H1 (cell line): ENCODE data around the gene GALNT2. TPM values are rescaled to one million over a fixed set of nuclear protein-coding genes. Genes with fewer than 3 reads are reported as not detected.

Source experiments
- BRCA1 ChIP-seq: IDR thresholded peaks from 2 replicates; pipeline ENCODE4 v1.6.1; 2012; ENCODE audit warnings: low read depth, low read length, improper control_type of control experiment
- HDAC2 ChIP-seq, 2 experiments: fragments of 300-600 bp in 1 of 2; sonication (generic) in 1 of 2; IDR thresholded peaks; 2 replicates each; pipeline ENCODE4 v1.6.1; 2011 to 2012; ENCODE audit warnings: low read depth in 2 of 2, low read length in 2 of 2, mild to moderate bottlenecking in 2 of 2, moderate library complexity in 2 of 2, borderline replicate concordance in 1 of 2, inconsistent platforms in 1 of 2
- SAP30 ChIP-seq: fragments of 300-600 bp; sonication (generic); IDR thresholded peaks from 2 replicates; pipeline ENCODE4 v1.7.1; 2012; ENCODE audit warnings: low read length, moderate library complexity, mild to moderate bottlenecking, inconsistent platforms; ENCODE audit not compliant: insufficient read depth, insufficient replicate concordance
- polyA plus RNA-seq, 7 experiments: library from polyadenylated mRNA; depleted of rRNA in 3 of 7; stranded (reverse) in 5 of 7; unstranded in 2 of 7; fragments of >200 nt in 5 of 7; fragments of 200-250 nt in 2 of 7; gene quantifications; 1 replicate in 5 of 7; 2 replicates in 1 of 7; 4 replicates in 1 of 7; pipeline versions ENCODE4 v1.2.1 to v1.2.3, GENCODE V29; 2011 to 2013; ENCODE audit warnings: missing spikeins in 2 of 7, mixed read lengths in 2 of 7
- total RNA-seq: library from RNA; stranded (reverse); fragmentation: NEBNext Ultra II Directional; extraction: Animal tissue kit (Norgen Biotek cat#: 25700); gene quantifications from 2 replicates; pipeline ENCODE4 v1.2.1, GENCODE V29; 2021
- TF ChIP-seq, protein P1 (sequence below): IDR thresholded peaks from 2 replicates; pipeline ENCODE4 v1.6.1; 2011; ENCODE audit warnings: low read depth, mild to moderate bottlenecking, low read length; ENCODE audit not compliant: insufficient read depth
- TF ChIP-seq, protein P2 (sequence below): fragments of 300-600 bp; sonication (generic); IDR thresholded peaks from 2 replicates; pipeline ENCODE4 v1.7.1; 2012; ENCODE audit warnings: low read length, moderate library complexity, mild to moderate bottlenecking, inconsistent platforms; ENCODE audit not compliant: insufficient replicate concordance

The GALNT2 gene
- total and polyA plus RNA-seq, 2 of the 8 experiments (the other 6 are each of a cell fraction or from before 2014, with no cell fraction given): 34.5 to 75.3 TPM

DNA sequence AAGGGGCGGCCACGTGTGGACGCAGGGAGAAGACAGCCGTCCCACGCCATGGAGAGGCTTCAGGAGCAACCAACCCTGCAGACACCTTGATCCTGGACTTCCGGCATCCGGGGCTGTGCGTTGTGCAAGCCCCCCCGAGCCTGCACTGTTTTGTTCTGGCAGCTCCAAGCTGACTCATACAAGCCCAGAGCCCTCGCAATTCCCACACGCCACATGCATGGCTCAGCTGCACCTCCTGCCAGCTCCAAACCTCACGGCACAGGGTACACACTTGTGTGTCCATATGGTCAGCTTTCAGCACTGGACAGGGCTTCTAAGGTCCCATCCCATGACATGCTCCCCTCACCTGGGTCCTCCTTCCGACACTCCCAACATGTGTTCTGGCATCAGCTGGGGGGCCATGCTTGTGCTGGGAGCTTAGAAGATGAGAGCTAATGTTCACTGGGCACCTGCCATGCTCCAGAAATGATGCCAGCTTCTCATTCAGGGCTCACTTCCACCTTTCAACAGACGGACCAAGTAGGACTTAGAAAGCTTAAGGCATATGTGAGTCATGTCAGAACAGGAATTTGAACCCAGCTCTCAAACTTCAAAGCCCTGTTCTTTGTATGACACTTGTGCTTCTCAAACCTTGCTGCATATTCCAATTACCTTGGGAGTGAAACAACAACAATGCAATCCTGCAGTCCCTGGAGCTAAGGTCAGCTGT is 221.8 kb downstream of the GALNT2 start (continued):
- TF ChIP-seq, protein P1, sequence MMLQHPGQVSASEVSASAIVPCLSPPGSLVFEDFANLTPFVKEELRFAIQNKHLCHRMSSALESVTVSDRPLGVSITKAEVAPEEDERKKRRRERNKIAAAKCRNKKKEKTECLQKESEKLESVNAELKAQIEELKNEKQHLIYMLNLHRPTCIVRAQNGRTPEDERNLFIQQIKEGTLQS: no peak
- no peak for TF ChIP-seq HDAC2 (IDR thresholded peaks at IDR 0.05; ENCODE audit: borderline replicate concordance in 1 of 2, low read depth in 2 of 2, low read length in 2 of 2)
- no peak for TF ChIP-seq SAP30
- no peak for TF ChIP-seq BRCA1
- TF ChIP-seq, protein P2, sequence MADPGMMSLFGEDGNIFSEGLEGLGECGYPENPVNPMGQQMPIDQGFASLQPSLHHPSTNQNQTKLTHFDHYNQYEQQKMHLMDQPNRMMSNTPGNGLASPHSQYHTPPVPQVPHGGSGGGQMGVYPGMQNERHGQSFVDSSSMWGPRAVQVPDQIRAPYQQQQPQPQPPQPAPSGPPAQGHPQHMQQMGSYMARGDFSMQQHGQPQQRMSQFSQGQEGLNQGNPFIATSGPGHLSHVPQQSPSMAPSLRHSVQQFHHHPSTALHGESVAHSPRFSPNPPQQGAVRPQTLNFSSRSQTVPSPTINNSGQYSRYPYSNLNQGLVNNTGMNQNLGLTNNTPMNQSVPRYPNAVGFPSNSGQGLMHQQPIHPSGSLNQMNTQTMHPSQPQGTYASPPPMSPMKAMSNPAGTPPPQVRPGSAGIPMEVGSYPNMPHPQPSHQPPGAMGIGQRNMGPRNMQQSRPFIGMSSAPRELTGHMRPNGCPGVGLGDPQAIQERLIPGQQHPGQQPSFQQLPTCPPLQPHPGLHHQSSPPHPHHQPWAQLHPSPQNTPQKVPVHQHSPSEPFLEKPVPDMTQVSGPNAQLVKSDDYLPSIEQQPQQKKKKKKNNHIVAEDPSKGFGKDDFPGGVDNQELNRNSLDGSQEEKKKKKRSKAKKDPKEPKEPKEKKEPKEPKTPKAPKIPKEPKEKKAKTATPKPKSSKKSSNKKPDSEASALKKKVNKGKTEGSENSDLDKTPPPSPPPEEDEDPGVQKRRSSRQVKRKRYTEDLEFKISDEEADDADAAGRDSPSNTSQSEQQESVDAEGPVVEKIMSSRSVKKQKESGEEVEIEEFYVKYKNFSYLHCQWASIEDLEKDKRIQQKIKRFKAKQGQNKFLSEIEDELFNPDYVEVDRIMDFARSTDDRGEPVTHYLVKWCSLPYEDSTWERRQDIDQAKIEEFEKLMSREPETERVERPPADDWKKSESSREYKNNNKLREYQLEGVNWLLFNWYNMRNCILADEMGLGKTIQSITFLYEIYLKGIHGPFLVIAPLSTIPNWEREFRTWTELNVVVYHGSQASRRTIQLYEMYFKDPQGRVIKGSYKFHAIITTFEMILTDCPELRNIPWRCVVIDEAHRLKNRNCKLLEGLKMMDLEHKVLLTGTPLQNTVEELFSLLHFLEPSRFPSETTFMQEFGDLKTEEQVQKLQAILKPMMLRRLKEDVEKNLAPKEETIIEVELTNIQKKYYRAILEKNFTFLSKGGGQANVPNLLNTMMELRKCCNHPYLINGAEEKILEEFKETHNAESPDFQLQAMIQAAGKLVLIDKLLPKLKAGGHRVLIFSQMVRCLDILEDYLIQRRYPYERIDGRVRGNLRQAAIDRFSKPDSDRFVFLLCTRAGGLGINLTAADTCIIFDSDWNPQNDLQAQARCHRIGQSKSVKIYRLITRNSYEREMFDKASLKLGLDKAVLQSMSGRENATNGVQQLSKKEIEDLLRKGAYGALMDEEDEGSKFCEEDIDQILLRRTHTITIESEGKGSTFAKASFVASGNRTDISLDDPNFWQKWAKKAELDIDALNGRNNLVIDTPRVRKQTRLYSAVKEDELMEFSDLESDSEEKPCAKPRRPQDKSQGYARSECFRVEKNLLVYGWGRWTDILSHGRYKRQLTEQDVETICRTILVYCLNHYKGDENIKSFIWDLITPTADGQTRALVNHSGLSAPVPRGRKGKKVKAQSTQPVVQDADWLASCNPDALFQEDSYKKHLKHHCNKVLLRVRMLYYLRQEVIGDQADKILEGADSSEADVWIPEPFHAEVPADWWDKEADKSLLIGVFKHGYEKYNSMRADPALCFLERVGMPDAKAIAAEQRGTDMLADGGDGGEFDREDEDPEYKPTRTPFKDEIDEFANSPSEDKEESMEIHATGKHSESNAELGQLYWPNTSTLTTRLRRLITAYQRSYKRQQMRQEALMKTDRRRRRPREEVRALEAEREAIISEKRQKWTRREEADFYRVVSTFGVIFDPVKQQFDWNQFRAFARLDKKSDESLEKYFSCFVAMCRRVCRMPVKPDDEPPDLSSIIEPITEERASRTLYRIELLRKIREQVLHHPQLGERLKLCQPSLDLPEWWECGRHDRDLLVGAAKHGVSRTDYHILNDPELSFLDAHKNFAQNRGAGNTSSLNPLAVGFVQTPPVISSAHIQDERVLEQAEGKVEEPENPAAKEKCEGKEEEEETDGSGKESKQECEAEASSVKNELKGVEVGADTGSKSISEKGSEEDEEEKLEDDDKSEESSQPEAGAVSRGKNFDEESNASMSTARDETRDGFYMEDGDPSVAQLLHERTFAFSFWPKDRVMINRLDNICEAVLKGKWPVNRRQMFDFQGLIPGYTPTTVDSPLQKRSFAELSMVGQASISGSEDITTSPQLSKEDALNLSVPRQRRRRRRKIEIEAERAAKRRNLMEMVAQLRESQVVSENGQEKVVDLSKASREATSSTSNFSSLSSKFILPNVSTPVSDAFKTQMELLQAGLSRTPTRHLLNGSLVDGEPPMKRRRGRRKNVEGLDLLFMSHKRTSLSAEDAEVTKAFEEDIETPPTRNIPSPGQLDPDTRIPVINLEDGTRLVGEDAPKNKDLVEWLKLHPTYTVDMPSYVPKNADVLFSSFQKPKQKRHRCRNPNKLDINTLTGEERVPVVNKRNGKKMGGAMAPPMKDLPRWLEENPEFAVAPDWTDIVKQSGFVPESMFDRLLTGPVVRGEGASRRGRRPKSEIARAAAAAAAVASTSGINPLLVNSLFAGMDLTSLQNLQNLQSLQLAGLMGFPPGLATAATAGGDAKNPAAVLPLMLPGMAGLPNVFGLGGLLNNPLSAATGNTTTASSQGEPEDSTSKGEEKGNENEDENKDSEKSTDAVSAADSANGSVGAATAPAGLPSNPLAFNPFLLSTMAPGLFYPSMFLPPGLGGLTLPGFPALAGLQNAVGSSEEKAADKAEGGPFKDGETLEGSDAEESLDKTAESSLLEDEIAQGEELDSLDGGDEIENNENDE: no peak
